Activated B cell treated with CpG ODN at 0.5 μM for 24 hours (primary cell): ENCODE measurements around the gene CRX. TPM values are rescaled to one million over a fixed set of nuclear protein-coding genes. Genes with fewer than 3 reads are reported as not detected.
"Not testable (repeated sequence)": the region's sequence is repeated elsewhere in the genome, so short reads cannot be mapped to it uniquely, and the experiment has no call there.

Source experiments
- ATAC-seq: fragments of 200-7000 bp; cut with Tn5 transposase; one replicate; pipeline ENCODE4 v1.10.0; 2021; ENCODE audit warnings: low read depth, mild to moderate bottlenecking, moderate library complexity
- CTCF ChIA-PET: fragments of 350-600 bp; sonication (Branson Sonifier 250); formaldehyde crosslinking; loops from one replicate; lab custom pipeline; 2021; ENCODE audit warnings: antibody characterized with exemption; lab: Charles Lee
- POLR2A ChIA-PET: fragments of 350-600 bp; sonication (Branson Sonifier 250); formaldehyde crosslinking; loops from one replicate; lab custom pipeline; 2021; ENCODE audit warnings: antibody characterized with exemption; lab: Charles Lee
- DNase-seq: peaks from one replicate; pipeline ENCODE4 v3.0.0; 2022
- H3K27ac Mint-ChIP-seq: one replicate; pipeline ENCODE4 v1.8.0; 2020; ENCODE audit warnings: mixed read lengths
- H3K27me3 Mint-ChIP-seq: one replicate; pipeline ENCODE4 v1.8.0; 2021; ENCODE audit warnings: mixed read lengths
- H3K36me3 Mint-ChIP-seq: one replicate; pipeline ENCODE4 v1.8.0; 2021; ENCODE audit warnings: low read depth, mixed read lengths
- H3K4me1 Mint-ChIP-seq: one replicate; pipeline ENCODE4 v1.8.0; 2021; ENCODE audit warnings: mixed read lengths
- H3K4me3 Mint-ChIP-seq: one replicate; pipeline ENCODE4 v1.8.0; 2020; ENCODE audit warnings: mild to moderate bottlenecking, mixed read lengths
- H3K9me3 Mint-ChIP-seq: one replicate; pipeline ENCODE4 v1.8.0; 2020; ENCODE audit warnings: mixed read lengths
- CTCF ChIP-seq: fragments of 200-600 bp; IDR thresholded peaks from one replicate; pipeline ENCODE4 v1.8.0; 2022; ENCODE audit warnings: antibody characterized with exemption, mild to moderate bottlenecking
- intact Hi-C: fragments of 100-400 bp; cut with micrococcal nuclease; formaldehyde crosslinking; loops from one replicate; pipeline ENCODE4 v1.15.1; 2024
- total RNA-seq: library from RNA; stranded (reverse); gene quantifications from 2 replicates; pipeline ENCODE4 v1.2.3, GENCODE V29; 2022

The CRX gene
- not detected in 2 replicates for total RNA-seq

GRCh38 chr19:47821460-47822020 lies at the start of gene CRX:
Gene CRX (plus strand): TSS chr19:47821937. CDS start chr19:47834444, 12,507 bp downstream.
- Mint-ChIP-seq H3K27ac (no peak within 1 kb of the TSS), H3K4me1 (peaks cover 5% of the 10 kb centered on the region), H3K4me3 (no peak within 1 kb of the TSS), H3K27me3 (peaks cover 43% of the 10 kb centered on the region), H3K9me3 (no peaks in the 10 kb centered on the region), H3K36me3 (no peaks in the 10 kb centered on the region)
- intact Hi-C loops = no loop called here
- TF ChIP-seq CTCF = no peak
- ATAC-seq (no peak), DNase-seq (no peak)
- CTCF ChIA-PET = no interaction called here
- POLR2A ChIA-PET = no interaction called here

- Mint-ChIP-seq H3K4me3 (no peak overlapping the region), H3K27ac (no peak overlapping the region), H3K4me1 (peaks cover 17% of the 10 kb centered on the region), H3K27me3 (no peaks in the 10 kb centered on the region), H3K9me3 (no peaks in the 10 kb centered on the region), H3K36me3 (peaks cover 8% of the 10 kb centered on the region)
- CTCF ChIA-PET = no interaction called here
- intact Hi-C loops = no loop called here
- DNase-seq = no peak
- ATAC-seq = no peak
- POLR2A ChIA-PET = no interaction called here
- no peak for TF ChIP-seq CTCF
Observed at GRCh38 chr19:47776568-47776967, 45.2 kb upstream of the CRX start.

- not testable (repeated sequence) for H3K27ac Mint-ChIP-seq
Observed at GRCh38 chr19:47777245-47778048, 44.3 kb upstream of the CRX start.

GRCh38 chr19:47778049-47778953 lies 43.4 kb upstream of the CRX start, which contains the start of gene SELENOW:
Gene SELENOW (plus strand): TSS chr19:47778703. CDS start chr19:47778786, 83 bp downstream.
- no peak for TF ChIP-seq CTCF
- ChIA-PET CTCF (interaction anchor here (0.5 kb wide), 1 partner anchor 12 kb away, joined by 3 read pairs; no protein-coding TSS in a partner anchor), POLR2A (interaction anchor here (0.6 to 0.7 kb wide), 2 partner anchors 33 to 1756 kb away, joined by 3 to 4 read pairs; partner anchors contain the start of gene NOP53)
- Mint-ChIP-seq H3K9me3 (no peaks in the 10 kb centered on the region), H3K4me1 (peaks cover 17% of the 10 kb centered on the region), H3K27me3 (no peaks in the 10 kb centered on the region), H3K4me3 (peak within 1 kb of the TSS; percentile 95), H3K36me3 (peaks cover 21% of the 10 kb centered on the region), H3K27ac (peak within 1 kb of the TSS; percentile 91)
- DNase-seq (peak; percentile 81), ATAC-seq (peak; percentile 96)
- intact Hi-C loops = loop anchor here (1.0 kb wide), 1 partner anchor 33 kb away; the partner anchor contains the start of gene NOP53

More at GRCh38 chr19:47777245-47778048, 44.3 kb upstream of the CRX start:
- CTCF ChIA-PET, H3K9me3 Mint-ChIP-seq, DNase-seq, H3K27me3 Mint-ChIP-seq, ATAC-seq: not testable (repeated sequence)
- Mint-ChIP-seq H3K4me3 (peak overlapping the region; percentile 95), H3K36me3 (peaks cover 16% of the 10 kb centered on the region), H3K4me1 (peaks cover 17% of the 10 kb centered on the region)
- intact Hi-C loops = loop anchor here (1.0 kb wide), 1 partner anchor 32 kb away; the partner anchor contains the start of gene NOP53
- POLR2A ChIA-PET = interaction anchor here (0.7 kb wide), 1 partner anchor 32 kb away, joined by 4 read pairs; the partner anchor contains the start of gene NOP53

GRCh38 chr19:47778954-47779351 lies 42.8 kb upstream of the CRX start:
- Mint-ChIP-seq H3K27ac (peak overlapping the region; percentile 91), H3K9me3 (no peaks in the 10 kb centered on the region), H3K27me3 (no peaks in the 10 kb centered on the region), H3K4me3 (peak overlapping the region; percentile 95), H3K36me3 (peaks cover 25% of the 10 kb centered on the region), H3K4me1 (peaks cover 17% of the 10 kb centered on the region)
- CTCF ChIA-PET = no interaction called here
- no peak for TF ChIP-seq CTCF
- POLR2A ChIA-PET = interaction anchor here (0.6 kb wide), 1 partner anchor 1756 kb away, joined by 3 read pairs; no protein-coding TSS in a partner anchor
- ATAC-seq = peak; percentile 5
- intact Hi-C loops = loop anchor here (1.0 kb wide), 1 partner anchor 34 kb away; the partner anchor contains the start of gene NOP53
- no peak for DNase-seq
